Fibroblast of the aortic adventitia (primary cell): ENCODE data around the gene FARS2. TPM values are rescaled to one million over a fixed set of nuclear protein-coding genes. Genes with fewer than 3 reads are reported as not detected.

ENCODE experiments used
- DNase-seq: peaks from one replicate; pipeline ENCODE4 v3.0.0-alpha.2; 2010; ENCODE audit warnings: low read depth
- H3K4me3 ChIP-seq: 2 replicates; pipeline ENCODE4 v1.5.1; 2011; ENCODE audit warnings: low read depth, mild to moderate bottlenecking, control low read depth, low read length, moderate library complexity
- total RNA-seq: library from RNA; depleted of rRNA; stranded (reverse); fragments of >200 nt; gene quantifications from 2 replicates; pipeline ENCODE4 v1.2.3, GENCODE V29; 2012; ENCODE audit warnings: low replicate concordance
- TF ChIP-seq, protein P1 (sequence below): IDR thresholded peaks from 2 replicates; pipeline ENCODE4 v1.5.1; 2011; ENCODE audit warnings: mild to moderate bottlenecking, low read length, control low read depth, inconsistent platforms; ENCODE audit not compliant: insufficient read depth

Gene FARS2
- total RNA-seq, 1 donor, result 25.5 TPM

DNA sequence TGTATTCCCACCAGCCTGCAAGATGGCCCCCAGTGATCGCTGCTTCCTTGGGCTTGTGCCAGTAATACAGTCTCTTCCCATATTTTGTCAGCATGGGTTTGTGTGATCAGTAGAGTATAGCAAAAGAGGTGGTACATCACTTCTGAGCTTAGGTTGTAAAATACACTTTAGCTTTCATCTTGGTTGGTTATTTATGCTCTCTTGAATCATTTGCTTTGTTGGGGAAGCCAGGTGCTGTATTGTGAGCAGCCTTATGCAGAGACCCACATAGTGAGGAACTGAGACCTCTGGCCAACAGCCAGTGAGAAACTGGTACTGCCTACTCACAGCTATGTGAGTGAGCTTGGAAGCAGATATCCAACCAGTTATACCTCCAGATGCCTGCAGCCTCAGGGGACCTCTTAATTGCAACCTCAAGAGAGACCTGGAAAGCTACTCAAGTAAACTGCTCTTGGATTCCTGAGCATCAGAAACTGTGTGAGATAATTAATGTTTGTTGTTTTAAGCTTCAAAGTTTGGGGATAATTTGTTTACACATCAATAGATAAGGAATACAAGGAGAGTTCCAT, 229.3 kb downstream of the FARS2 start:
- no peak overlapping the region for H3K4me3 ChIP-seq
- TF ChIP-seq, protein P1, sequence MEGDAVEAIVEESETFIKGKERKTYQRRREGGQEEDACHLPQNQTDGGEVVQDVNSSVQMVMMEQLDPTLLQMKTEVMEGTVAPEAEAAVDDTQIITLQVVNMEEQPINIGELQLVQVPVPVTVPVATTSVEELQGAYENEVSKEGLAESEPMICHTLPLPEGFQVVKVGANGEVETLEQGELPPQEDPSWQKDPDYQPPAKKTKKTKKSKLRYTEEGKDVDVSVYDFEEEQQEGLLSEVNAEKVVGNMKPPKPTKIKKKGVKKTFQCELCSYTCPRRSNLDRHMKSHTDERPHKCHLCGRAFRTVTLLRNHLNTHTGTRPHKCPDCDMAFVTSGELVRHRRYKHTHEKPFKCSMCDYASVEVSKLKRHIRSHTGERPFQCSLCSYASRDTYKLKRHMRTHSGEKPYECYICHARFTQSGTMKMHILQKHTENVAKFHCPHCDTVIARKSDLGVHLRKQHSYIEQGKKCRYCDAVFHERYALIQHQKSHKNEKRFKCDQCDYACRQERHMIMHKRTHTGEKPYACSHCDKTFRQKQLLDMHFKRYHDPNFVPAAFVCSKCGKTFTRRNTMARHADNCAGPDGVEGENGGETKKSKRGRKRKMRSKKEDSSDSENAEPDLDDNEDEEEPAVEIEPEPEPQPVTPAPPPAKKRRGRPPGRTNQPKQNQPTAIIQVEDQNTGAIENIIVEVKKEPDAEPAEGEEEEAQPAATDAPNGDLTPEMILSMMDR, result no peak
- DNase-seq, result no peak

- TF ChIP-seq, protein P1, result no peak
- DNase-seq, result no peak
- no peak overlapping the region for H3K4me3 ChIP-seq
Observed at GRCh38 chr6:5492356-5492755, 231.0 kb downstream of the FARS2 start.

GRCh38 chr6:5493806-5494205, 232.5 kb downstream of the FARS2 start:
- no peak for DNase-seq
- H3K4me3 ChIP-seq, result no peak overlapping the region
- TF ChIP-seq, protein P1, result no peak

GRCh38 chr6:5497896-5498578, 236.7 kb downstream of the FARS2 start:
- peak; percentile 32 for DNase-seq
- TF ChIP-seq, protein P1, result no peak

DNA sequence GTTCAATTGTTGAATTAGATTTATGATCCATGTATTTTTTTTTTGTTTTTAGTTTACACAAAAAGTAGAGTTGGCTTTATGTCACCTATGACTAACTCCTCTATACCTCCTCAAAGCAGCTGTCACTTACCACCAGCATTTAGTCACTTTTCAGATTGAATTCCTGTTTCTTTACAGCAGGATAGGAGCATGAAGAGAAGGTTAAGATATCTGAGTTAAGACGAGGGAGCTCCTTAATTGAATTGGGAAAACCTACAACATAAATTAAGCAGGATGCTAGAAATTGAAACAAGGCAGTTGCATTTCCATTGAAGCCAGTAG, 237.2 kb downstream of the FARS2 start:
- no peak for DNase-seq
- TF ChIP-seq, protein P1, result no peak
- H3K4me3 ChIP-seq, result no peak overlapping the region

More at GRCh38 chr6:5497896-5498578, 236.7 kb downstream of the FARS2 start:
- no peak overlapping the region for H3K4me3 ChIP-seq

- H3K4me3 ChIP-seq, result no peak overlapping the region
- DNase-seq, result peak; percentile 72
- TF ChIP-seq, protein P1, result no peak
Observed at GRCh38 chr6:5499644-5500306, 238.5 kb downstream of the FARS2 start.
